Tibial artery (tissue), 4 donors: ENCODE data around the gene GBF1.
"Not testable (repeated sequence)": the region's sequence is repeated elsewhere in the genome, so short reads cannot be mapped to it uniquely, and the experiment has no call there.

Experiments used
- DNase-seq, 2 donors: peaks; one replicate each; pipeline ENCODE4 v3.0.0-alpha.2; 2019
- H3K27ac ChIP-seq, 2 donors: fragments of 200-600 bp; sonication (generic) in 1 of 2; 1 replicate in 1 of 2; 2 replicates in 1 of 2; pipeline ENCODE4 v1.5.1; 2018 to 2019; ENCODE audit warnings: mild to moderate bottlenecking in 1 of 2
- H3K27me3 ChIP-seq, 2 donors: fragments of 200-600 bp; sonication (generic) in 1 of 2; one replicate each; pipeline versions ENCODE4 v1.5.1 to v1.6.0; 2016 to 2019
- H3K36me3 ChIP-seq, 3 donors: fragments of 200-600 bp; sonication (generic) in 2 of 3; one replicate each; pipeline ENCODE4 v1.5.1; 2016 to 2019; ENCODE audit warnings: mild to moderate bottlenecking in 2 of 3
- H3K4me1 ChIP-seq, 4 donors: fragments of 200-600 bp; sonication (generic) in 2 of 4; 1 replicate in 3 of 4; 2 replicates in 1 of 4; pipeline ENCODE4 v1.5.1; 2016 to 2019
- H3K4me3 ChIP-seq, 2 donors: fragments of 200-600 bp; sonication (generic) in 1 of 2; 1 replicate in 1 of 2; 2 replicates in 1 of 2; pipeline ENCODE4 v1.5.1; 2018 to 2019; ENCODE audit warnings: mild to moderate bottlenecking in 2 of 2
- H3K9me3 ChIP-seq, 3 donors: fragments of 200-600 bp; sonication (generic) in 1 of 3; one replicate each; pipeline ENCODE4 v1.5.1; 2016 to 2019
- CTCF ChIP-seq, 2 experiments: fragments of 200-600 bp in 1 of 2; fragments of 450-650 bp in 1 of 2; IDR thresholded peaks; one replicate each; pipeline ENCODE4 v1.5.1; 2017 to 2019; ENCODE audit warnings: antibody characterized with exemption in 2 of 2, mild to moderate bottlenecking in 1 of 2, moderate library complexity in 1 of 2
- intact Hi-C: fragments of 100-400 bp; cut with DNase I; formaldehyde crosslinking; loops from one replicate; pipeline ENCODE4 v1.15.0; 2023; ENCODE audit warnings: low total_unique reads

The GBF1 gene

GRCh38 chr10:102297101-102297500 is 51.8 kb downstream of the GBF1 start:
- no peaks in the 10 kb centered on the region for H3K9me3 ChIP-seq
- H3K27ac ChIP-seq = no peak overlapping the region
- TF ChIP-seq CTCF (IDR thresholded peaks at IDR 0.05) = no peak
- peaks cover 0 to 13% (median 6%) of the 10 kb centered on the region in 4 donors for H3K4me1 ChIP-seq
- intact Hi-C loops = no loop called here
- H3K36me3 ChIP-seq = no peaks in the 10 kb centered on the region
- H3K4me3 ChIP-seq = no peak overlapping the region
- no peaks in the 10 kb centered on the region for H3K27me3 ChIP-seq
- DNase-seq = no peak

GRCh38 chr10:102298899-102299298 is 53.6 kb downstream of the GBF1 start:
- Histone ChIP-seq H3K27ac (no peak overlapping the region), H3K36me3 (no peaks in the 10 kb centered on the region), H3K4me3 (no peak overlapping the region), H3K27me3 (no peaks in the 10 kb centered on the region), H3K4me1 (peaks cover 0 to 13% (median 6%) of the 10 kb centered on the region in 4 donors), H3K9me3 (no peaks in the 10 kb centered on the region)
- DNase-seq = no peak
- TF ChIP-seq CTCF (IDR thresholded peaks at IDR 0.05) = no peak
- intact Hi-C loops = no loop called here

- intact Hi-C loops = no loop called here
- peaks cover 0 to 13% (median 6%) of the 10 kb centered on the region in 4 donors for H3K4me1 ChIP-seq
These were observed 54.5 kb downstream of the GBF1 start for GRCh38 chr10:102299873-102300272.

GRCh38 chr10:102300278-102300843 is 55.0 kb downstream of the GBF1 start:
- no peaks in the 10 kb centered on the region for H3K27me3 ChIP-seq
- H3K27ac ChIP-seq = peak overlapping the region; percentile 4 to 25
- no peak for TF ChIP-seq CTCF (IDR thresholded peaks at IDR 0.05)
- H3K36me3 ChIP-seq = no peaks in the 10 kb centered on the region
- intact Hi-C loops = no loop called here
- DNase-seq = no peak
- H3K4me3 ChIP-seq = no peak overlapping the region
- H3K4me1 ChIP-seq = peaks cover 0 to 13% (median 6%) of the 10 kb centered on the region in 4 donors
- no peaks in the 10 kb centered on the region for H3K9me3 ChIP-seq

More at GRCh38 chr10:102299873-102300272, 54.5 kb downstream of the GBF1 start:
- Histone ChIP-seq H3K27ac (peak overlapping the region; percentile 4 to 25), H3K9me3 (no peaks in the 10 kb centered on the region), H3K4me3 (no peak overlapping the region), H3K27me3 (no peaks in the 10 kb centered on the region), H3K36me3 (no peaks in the 10 kb centered on the region)
- no peak for TF ChIP-seq CTCF (IDR thresholded peaks at IDR 0.05)
- DNase-seq = no peak

- H3K9me3 ChIP-seq, intact Hi-C loops, H3K36me3 ChIP-seq, H3K4me3 ChIP-seq, H3K27me3 ChIP-seq, DNase-seq: not testable (repeated sequence)
- H3K27ac ChIP-seq = peak overlapping the region in 1 of 2 donors; percentile 25
- H3K4me1 ChIP-seq = peaks cover 0 to 13% (median 6%) of the 10 kb centered on the region in 4 donors
These were observed 55.6 kb downstream of the GBF1 start for GRCh38 chr10:102300912-102301311.

- not testable (repeated sequence) for DNase-seq, H3K27ac ChIP-seq
- H3K4me1 ChIP-seq = peaks cover 0 to 13% (median 6%) of the 10 kb centered on the region in 4 donors
These were observed 56.0 kb downstream of the GBF1 start for GRCh38 chr10:102301332-102301731.

GRCh38 chr10:102302611-102303010 is 57.3 kb downstream of the GBF1 start:
- intact Hi-C loops = no loop called here
- no peaks in the 10 kb centered on the region for H3K27me3 ChIP-seq
- TF ChIP-seq CTCF (IDR thresholded peaks at IDR 0.05) = no peak

More at GRCh38 chr10:102301332-102301731, 56.0 kb downstream of the GBF1 start:
- H3K4me3 ChIP-seq, H3K9me3 ChIP-seq, intact Hi-C loops, H3K27me3 ChIP-seq, H3K36me3 ChIP-seq: not testable (repeated sequence)

More at GRCh38 chr10:102302611-102303010, 57.3 kb downstream of the GBF1 start:
- no peak for DNase-seq
- H3K36me3 ChIP-seq = peaks cover 0 to 5% (median 0%) of the 10 kb centered on the region in 3 donors
- H3K27ac ChIP-seq = no peak overlapping the region
- H3K4me1 ChIP-seq = peaks cover 0 to 13% (median 6%) of the 10 kb centered on the region in 4 donors
- H3K4me3 ChIP-seq = no peak overlapping the region
- no peaks in the 10 kb centered on the region for H3K9me3 ChIP-seq
